H1 (cell line): Measurements from ENCODE around the gene KCND3. TPM values are rescaled to one million over a fixed set of nuclear protein-coding genes. Genes with fewer than 3 reads are reported as not detected.

Experiments used
- ASH2L ChIP-seq: fragments of 200-600, 300-600 bp; sonication (generic); IDR thresholded peaks from one replicate; pipeline ENCODE4 v1.7.1; 2017; ENCODE audit warnings: low read length
- BRCA1 ChIP-seq: IDR thresholded peaks from 2 replicates; pipeline ENCODE4 v1.6.1; 2012; ENCODE audit warnings: low read depth, low read length, improper control_type of control experiment
- CBX5 ChIP-seq: fragments of 300-800, 300-1000 bp; sonication (generic); IDR thresholded peaks from 2 replicates; pipeline ENCODE4 v1.7.1; 2016; ENCODE audit warnings: antibody characterized with exemption, low read length, low read depth
- CTBP2 ChIP-seq: IDR thresholded peaks from 2 replicates; pipeline ENCODE4 v1.7.0; 2011; ENCODE audit warnings: borderline replicate concordance, mild to moderate bottlenecking, moderate library complexity, mixed read lengths, low read length; ENCODE audit not compliant: insufficient read depth, insufficient read length
- HDAC2 ChIP-seq, 2 experiments: fragments of 300-600 bp in 1 of 2; sonication (generic) in 1 of 2; IDR thresholded peaks; 2 replicates each; pipeline ENCODE4 v1.6.1; 2011 to 2012; ENCODE audit warnings: low read depth in 2 of 2, low read length in 2 of 2, mild to moderate bottlenecking in 2 of 2, moderate library complexity in 2 of 2, borderline replicate concordance in 1 of 2, inconsistent platforms in 1 of 2
- JUND ChIP-seq: IDR thresholded peaks from 2 replicates; pipeline ENCODE4 v1.6.1; 2011; ENCODE audit warnings: mild to moderate bottlenecking, improper control_type of control experiment, low read length
- NANOG ChIP-seq: IDR thresholded peaks from 2 replicates; pipeline ENCODE4 v1.6.1; 2011; ENCODE audit warnings: low read length, low read depth, mild to moderate bottlenecking, inconsistent platforms; ENCODE audit not compliant: insufficient read depth, poor library complexity, severe bottlenecking
- RFX5 ChIP-seq: IDR thresholded peaks from 2 replicates; pipeline ENCODE4 v1.6.1; 2011; ENCODE audit warnings: low read depth, low read length, improper control_type of control experiment, borderline replicate concordance
- SIN3A ChIP-seq, 2 experiments: IDR thresholded peaks in 1 of 2; conservative IDR thresholded peaks in 1 of 2; 2 replicates each; pipeline ENCODE4 v1.6.1; 2011 to 2012; ENCODE audit warnings: low read length in 2 of 2, improper control_type of control experiment in 1 of 2, low read depth in 1 of 2, mild to moderate bottlenecking in 1 of 2
- SIRT6 ChIP-seq: IDR thresholded peaks from one replicate; pipeline ENCODE4 v1.7.1; 2012; ENCODE audit warnings: low read length, inconsistent platforms
- YY1 ChIP-seq: IDR thresholded peaks from 2 replicates; pipeline ENCODE4 v1.6.1; 2011; ENCODE audit warnings: low read depth, mild to moderate bottlenecking, low read length
- polyA plus RNA-seq, 7 experiments: library from polyadenylated mRNA; depleted of rRNA in 3 of 7; stranded (reverse) in 5 of 7; unstranded in 2 of 7; fragments of >200 nt in 5 of 7; fragments of 200-250 nt in 2 of 7; gene quantifications; 1 replicate in 5 of 7; 2 replicates in 1 of 7; 4 replicates in 1 of 7; pipeline versions ENCODE4 v1.2.1 to v1.2.3, GENCODE V29; 2011 to 2013; ENCODE audit warnings: missing spikeins in 2 of 7, mixed read lengths in 2 of 7
- total RNA-seq: library from RNA; stranded (reverse); fragmentation: NEBNext Ultra II Directional; extraction: Animal tissue kit (Norgen Biotek cat#: 25700); gene quantifications from 2 replicates; pipeline ENCODE4 v1.2.1, GENCODE V29; 2021
- TF ChIP-seq, protein P1 (sequence below): fragments of 300-600 bp; sonication (generic); IDR thresholded peaks from 2 replicates; pipeline ENCODE4 v1.7.1; 2012; ENCODE audit warnings: low read length, moderate library complexity, mild to moderate bottlenecking, inconsistent platforms; ENCODE audit not compliant: insufficient replicate concordance

Gene KCND3
- total and polyA plus RNA-seq, 2 of the 8 experiments (the other 6 are each of a cell fraction or from before 2014, with no cell fraction given) = 0.14 to 0.48 TPM

GRCh38 chr1:111734426-111734825 lies 255.0 kb downstream of the KCND3 start (continued):
- TF ChIP-seq, protein P1, sequence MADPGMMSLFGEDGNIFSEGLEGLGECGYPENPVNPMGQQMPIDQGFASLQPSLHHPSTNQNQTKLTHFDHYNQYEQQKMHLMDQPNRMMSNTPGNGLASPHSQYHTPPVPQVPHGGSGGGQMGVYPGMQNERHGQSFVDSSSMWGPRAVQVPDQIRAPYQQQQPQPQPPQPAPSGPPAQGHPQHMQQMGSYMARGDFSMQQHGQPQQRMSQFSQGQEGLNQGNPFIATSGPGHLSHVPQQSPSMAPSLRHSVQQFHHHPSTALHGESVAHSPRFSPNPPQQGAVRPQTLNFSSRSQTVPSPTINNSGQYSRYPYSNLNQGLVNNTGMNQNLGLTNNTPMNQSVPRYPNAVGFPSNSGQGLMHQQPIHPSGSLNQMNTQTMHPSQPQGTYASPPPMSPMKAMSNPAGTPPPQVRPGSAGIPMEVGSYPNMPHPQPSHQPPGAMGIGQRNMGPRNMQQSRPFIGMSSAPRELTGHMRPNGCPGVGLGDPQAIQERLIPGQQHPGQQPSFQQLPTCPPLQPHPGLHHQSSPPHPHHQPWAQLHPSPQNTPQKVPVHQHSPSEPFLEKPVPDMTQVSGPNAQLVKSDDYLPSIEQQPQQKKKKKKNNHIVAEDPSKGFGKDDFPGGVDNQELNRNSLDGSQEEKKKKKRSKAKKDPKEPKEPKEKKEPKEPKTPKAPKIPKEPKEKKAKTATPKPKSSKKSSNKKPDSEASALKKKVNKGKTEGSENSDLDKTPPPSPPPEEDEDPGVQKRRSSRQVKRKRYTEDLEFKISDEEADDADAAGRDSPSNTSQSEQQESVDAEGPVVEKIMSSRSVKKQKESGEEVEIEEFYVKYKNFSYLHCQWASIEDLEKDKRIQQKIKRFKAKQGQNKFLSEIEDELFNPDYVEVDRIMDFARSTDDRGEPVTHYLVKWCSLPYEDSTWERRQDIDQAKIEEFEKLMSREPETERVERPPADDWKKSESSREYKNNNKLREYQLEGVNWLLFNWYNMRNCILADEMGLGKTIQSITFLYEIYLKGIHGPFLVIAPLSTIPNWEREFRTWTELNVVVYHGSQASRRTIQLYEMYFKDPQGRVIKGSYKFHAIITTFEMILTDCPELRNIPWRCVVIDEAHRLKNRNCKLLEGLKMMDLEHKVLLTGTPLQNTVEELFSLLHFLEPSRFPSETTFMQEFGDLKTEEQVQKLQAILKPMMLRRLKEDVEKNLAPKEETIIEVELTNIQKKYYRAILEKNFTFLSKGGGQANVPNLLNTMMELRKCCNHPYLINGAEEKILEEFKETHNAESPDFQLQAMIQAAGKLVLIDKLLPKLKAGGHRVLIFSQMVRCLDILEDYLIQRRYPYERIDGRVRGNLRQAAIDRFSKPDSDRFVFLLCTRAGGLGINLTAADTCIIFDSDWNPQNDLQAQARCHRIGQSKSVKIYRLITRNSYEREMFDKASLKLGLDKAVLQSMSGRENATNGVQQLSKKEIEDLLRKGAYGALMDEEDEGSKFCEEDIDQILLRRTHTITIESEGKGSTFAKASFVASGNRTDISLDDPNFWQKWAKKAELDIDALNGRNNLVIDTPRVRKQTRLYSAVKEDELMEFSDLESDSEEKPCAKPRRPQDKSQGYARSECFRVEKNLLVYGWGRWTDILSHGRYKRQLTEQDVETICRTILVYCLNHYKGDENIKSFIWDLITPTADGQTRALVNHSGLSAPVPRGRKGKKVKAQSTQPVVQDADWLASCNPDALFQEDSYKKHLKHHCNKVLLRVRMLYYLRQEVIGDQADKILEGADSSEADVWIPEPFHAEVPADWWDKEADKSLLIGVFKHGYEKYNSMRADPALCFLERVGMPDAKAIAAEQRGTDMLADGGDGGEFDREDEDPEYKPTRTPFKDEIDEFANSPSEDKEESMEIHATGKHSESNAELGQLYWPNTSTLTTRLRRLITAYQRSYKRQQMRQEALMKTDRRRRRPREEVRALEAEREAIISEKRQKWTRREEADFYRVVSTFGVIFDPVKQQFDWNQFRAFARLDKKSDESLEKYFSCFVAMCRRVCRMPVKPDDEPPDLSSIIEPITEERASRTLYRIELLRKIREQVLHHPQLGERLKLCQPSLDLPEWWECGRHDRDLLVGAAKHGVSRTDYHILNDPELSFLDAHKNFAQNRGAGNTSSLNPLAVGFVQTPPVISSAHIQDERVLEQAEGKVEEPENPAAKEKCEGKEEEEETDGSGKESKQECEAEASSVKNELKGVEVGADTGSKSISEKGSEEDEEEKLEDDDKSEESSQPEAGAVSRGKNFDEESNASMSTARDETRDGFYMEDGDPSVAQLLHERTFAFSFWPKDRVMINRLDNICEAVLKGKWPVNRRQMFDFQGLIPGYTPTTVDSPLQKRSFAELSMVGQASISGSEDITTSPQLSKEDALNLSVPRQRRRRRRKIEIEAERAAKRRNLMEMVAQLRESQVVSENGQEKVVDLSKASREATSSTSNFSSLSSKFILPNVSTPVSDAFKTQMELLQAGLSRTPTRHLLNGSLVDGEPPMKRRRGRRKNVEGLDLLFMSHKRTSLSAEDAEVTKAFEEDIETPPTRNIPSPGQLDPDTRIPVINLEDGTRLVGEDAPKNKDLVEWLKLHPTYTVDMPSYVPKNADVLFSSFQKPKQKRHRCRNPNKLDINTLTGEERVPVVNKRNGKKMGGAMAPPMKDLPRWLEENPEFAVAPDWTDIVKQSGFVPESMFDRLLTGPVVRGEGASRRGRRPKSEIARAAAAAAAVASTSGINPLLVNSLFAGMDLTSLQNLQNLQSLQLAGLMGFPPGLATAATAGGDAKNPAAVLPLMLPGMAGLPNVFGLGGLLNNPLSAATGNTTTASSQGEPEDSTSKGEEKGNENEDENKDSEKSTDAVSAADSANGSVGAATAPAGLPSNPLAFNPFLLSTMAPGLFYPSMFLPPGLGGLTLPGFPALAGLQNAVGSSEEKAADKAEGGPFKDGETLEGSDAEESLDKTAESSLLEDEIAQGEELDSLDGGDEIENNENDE = no peak
- TF ChIP-seq JUND = no peak
- TF ChIP-seq CTBP2 = no peak
- no peak for TF ChIP-seq RFX5
- no peak for TF ChIP-seq ASH2L
- no peak for TF ChIP-seq HDAC2 (IDR thresholded peaks at IDR 0.05; ENCODE audit: borderline replicate concordance in 1 of 2, low read depth in 2 of 2, low read length in 2 of 2)
- TF ChIP-seq SIN3A (conservative IDR thresholded peaks at IDR 0.05 in 1 of 2, IDR thresholded peaks at IDR 0.05 in 1 of 2; ENCODE audit: low read depth in 1 of 2, low read length in 2 of 2) = no peak
- TF ChIP-seq BRCA1 = no peak
- TF ChIP-seq YY1 = no peak
- no peak for TF ChIP-seq NANOG
- TF ChIP-seq SIRT6 = no peak
- TF ChIP-seq CBX5 = no peak
